OCI-LY1 (cell line): Measurements from ENCODE around the gene CTU1.

Source experiments
- EZH2 ChIP-seq: fragments of 200-600 bp; sonication (generic), shearing (Covaris generic); IDR thresholded peaks from 2 replicates; pipeline ENCODE4 v1.8.0; 2017; ENCODE audit warnings: borderline replicate concordance, mixed run types, mild to moderate bottlenecking, antibody characterized with exemption, low read length, moderate library complexity, mixed read lengths
- TF ChIP-seq, protein P1 (sequence below): fragments of 200-600 bp; sonication (generic), shearing (Covaris generic); IDR thresholded peaks from 2 replicates; pipeline ENCODE4 v1.5.1; 2017; ENCODE audit warnings: mild to moderate bottlenecking, antibody characterized with exemption, low read length, moderate library complexity, mixed read lengths

DNA sequence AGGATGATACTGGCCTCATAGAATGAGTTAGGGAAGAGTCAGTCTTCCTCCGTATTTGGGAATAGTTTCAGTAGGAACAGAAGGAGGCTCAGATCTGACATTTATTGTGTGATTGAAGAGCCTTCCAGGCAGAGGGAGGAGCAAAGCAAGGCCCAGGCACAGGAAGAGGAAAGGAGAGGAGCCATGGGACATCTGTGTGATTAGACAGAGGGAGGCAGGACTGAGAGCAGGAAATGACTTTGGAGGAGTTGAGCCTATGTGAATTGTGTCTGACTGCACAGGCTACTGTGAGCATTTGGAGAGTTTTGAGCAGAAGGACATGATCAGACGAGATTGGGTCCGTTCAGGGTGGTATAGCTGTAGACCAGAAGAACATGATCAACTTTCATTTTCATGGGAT is 42.4 kb upstream of the CTU1 start:
- TF ChIP-seq EZH2 = no peak
- TF ChIP-seq, protein P1, sequence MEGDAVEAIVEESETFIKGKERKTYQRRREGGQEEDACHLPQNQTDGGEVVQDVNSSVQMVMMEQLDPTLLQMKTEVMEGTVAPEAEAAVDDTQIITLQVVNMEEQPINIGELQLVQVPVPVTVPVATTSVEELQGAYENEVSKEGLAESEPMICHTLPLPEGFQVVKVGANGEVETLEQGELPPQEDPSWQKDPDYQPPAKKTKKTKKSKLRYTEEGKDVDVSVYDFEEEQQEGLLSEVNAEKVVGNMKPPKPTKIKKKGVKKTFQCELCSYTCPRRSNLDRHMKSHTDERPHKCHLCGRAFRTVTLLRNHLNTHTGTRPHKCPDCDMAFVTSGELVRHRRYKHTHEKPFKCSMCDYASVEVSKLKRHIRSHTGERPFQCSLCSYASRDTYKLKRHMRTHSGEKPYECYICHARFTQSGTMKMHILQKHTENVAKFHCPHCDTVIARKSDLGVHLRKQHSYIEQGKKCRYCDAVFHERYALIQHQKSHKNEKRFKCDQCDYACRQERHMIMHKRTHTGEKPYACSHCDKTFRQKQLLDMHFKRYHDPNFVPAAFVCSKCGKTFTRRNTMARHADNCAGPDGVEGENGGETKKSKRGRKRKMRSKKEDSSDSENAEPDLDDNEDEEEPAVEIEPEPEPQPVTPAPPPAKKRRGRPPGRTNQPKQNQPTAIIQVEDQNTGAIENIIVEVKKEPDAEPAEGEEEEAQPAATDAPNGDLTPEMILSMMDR = no peak
